DND-41 (cell line): ENCODE results near the gene TEX54.

Experiments
- ATAC-seq: fragments of 200-7000 bp; cut with Tn5 transposase; 3 replicates; pipeline ENCODE4 v1.9.1; 2021; ENCODE audit warnings: low read depth; ENCODE audit not compliant: insufficient read depth
- DNase-seq: peaks from one replicate; pipeline ENCODE4 v3.0.0-alpha.2; 2020
- H2AFZ ChIP-seq: 2 replicates; pipeline ENCODE4 v1.6.0; 2012; ENCODE audit warnings: low read depth, low read length
- H3K27ac ChIP-seq: 2 replicates; pipeline ENCODE4 v1.5.1; 2012; ENCODE audit warnings: low read length, inconsistent platforms
- H3K27me3 ChIP-seq: fragments of 200-600 bp; sonication (generic); 2 replicates; pipeline ENCODE4 v1.6.0; 2012; ENCODE audit warnings: low read length, mild to moderate bottlenecking, inconsistent platforms; ENCODE audit not compliant: insufficient read depth, poor library complexity
- H3K36me3 ChIP-seq: 2 replicates; pipeline ENCODE4 v1.5.1; 2012; ENCODE audit warnings: low read length, inconsistent platforms; ENCODE audit not compliant: insufficient read depth
- H3K4me1 ChIP-seq: 2 replicates; pipeline ENCODE4 v1.5.1; 2012; ENCODE audit warnings: mild to moderate bottlenecking, low read length; ENCODE audit not compliant: insufficient read depth
- H3K4me2 ChIP-seq: 2 replicates; pipeline ENCODE4 v1.6.0; 2012; ENCODE audit warnings: mild to moderate bottlenecking, moderate library complexity, low read length, inconsistent platforms; ENCODE audit not compliant: insufficient read depth
- H3K4me3 ChIP-seq, 2 experiments: fragments of 200-600 bp in 1 of 2; shearing (Covaris generic) in 1 of 2; 2 replicates each; pipeline ENCODE4 v1.5.1; 2012 to 2016; ENCODE audit warnings: inconsistent platforms in 2 of 2, low read length in 2 of 2, mild to moderate bottlenecking in 2 of 2, low read depth in 1 of 2, moderate library complexity in 1 of 2
- H3K79me2 ChIP-seq: 2 replicates; pipeline ENCODE4 v1.6.0; 2012; ENCODE audit warnings: low read length, inconsistent platforms; ENCODE audit not compliant: insufficient read depth
- H3K9ac ChIP-seq: 2 replicates; pipeline ENCODE4 v1.6.0; 2012; ENCODE audit warnings: low read depth, mild to moderate bottlenecking, inconsistent platforms, low read length, moderate library complexity
- H3K9me3 ChIP-seq: 2 replicates; pipeline ENCODE4 v1.5.1; 2012; ENCODE audit warnings: low read length, moderate library complexity, mild to moderate bottlenecking, inconsistent platforms; ENCODE audit not compliant: insufficient read depth, severe bottlenecking
- H4K20me1 ChIP-seq: 2 replicates; pipeline ENCODE4 v1.6.0; 2012; ENCODE audit warnings: low read length; ENCODE audit not compliant: insufficient read depth
- CTCF ChIP-seq: IDR thresholded peaks from 2 replicates; pipeline ENCODE4 v1.5.1; 2012; ENCODE audit warnings: borderline replicate concordance, low read length, moderate library complexity, mild to moderate bottlenecking; ENCODE audit not compliant: poor library complexity, severe bottlenecking; ENCODE audit errors: extremely low read depth
- EZH2 ChIP-seq: IDR thresholded peaks from 3 replicates; pipeline ENCODE4 v1.6.1; 2012; ENCODE audit warnings: borderline replicate concordance, low read depth, mild to moderate bottlenecking, moderate library complexity, low read length, inconsistent platforms; ENCODE audit not compliant: severe bottlenecking

The TEX54 gene

GRCh38 chr11:62787005-62787759, 45.5 kb downstream of the TEX54 start, which contains the start of gene TMEM179B:
Gene TMEM179B, plus strand, starts transcription at chr11:62787402. Its CDS starts 30 bp downstream, at chr11:62787432.
- TF ChIP-seq CTCF (peak; percentile 72), EZH2 (no peak)
- Histone ChIP-seq H3K4me1 (peaks cover 50% of the 10 kb centered on the region), H3K36me3 (peaks cover 56% of the 10 kb centered on the region), H3K27ac (peak within 1 kb of the TSS; percentile 86), H4K20me1 (no peaks in the 10 kb centered on the region), H3K79me2 (peaks cover 57% of the 10 kb centered on the region), H3K4me3 (peak within 1 kb of the TSS; percentile 88 to 93), H3K4me2 (peak within 1 kb of the TSS; percentile 92), H3K9me3 (no peaks in the 10 kb centered on the region), H3K27me3 (no peaks in the 10 kb centered on the region), H2AFZ (peak within 1 kb of the TSS; percentile 83), H3K9ac (peak within 1 kb of the TSS; percentile 83)
- DNase-seq (peak; percentile 98), ATAC-seq (peak; percentile 72)

GRCh38 chr11:62786318-62787004, 46.2 kb downstream of the TEX54 start:
- Histone ChIP-seq H3K36me3 (peaks cover 57% of the 10 kb centered on the region), H3K79me2 (peaks cover 51% of the 10 kb centered on the region), H3K27me3 (no peaks in the 10 kb centered on the region), H3K9me3 (no peaks in the 10 kb centered on the region), H3K4me2 (peak overlapping the region; percentile 92), H3K9ac (peak overlapping the region; percentile 83), H4K20me1 (no peaks in the 10 kb centered on the region), H3K4me1 (peaks cover 47% of the 10 kb centered on the region), H3K27ac (peak overlapping the region; percentile 86), H3K4me3 (peak overlapping the region; percentile 88 to 93; a peak in 3 of 4 replicates), H2AFZ (peak overlapping the region; percentile 83)
- ATAC-seq (peak; percentile 73), DNase-seq (peak; percentile 85)
- no peak for TF ChIP-seq EZH2
- TF ChIP-seq CTCF: peak; percentile 96

- Histone ChIP-seq H3K79me2 (peaks cover 16% of the 10 kb centered on the region), H3K36me3 (peaks cover 45% of the 10 kb centered on the region), H3K4me3 (no peak overlapping the region), H3K9me3 (no peaks in the 10 kb centered on the region), H3K27me3 (no peaks in the 10 kb centered on the region), H3K4me1 (peaks cover 13% of the 10 kb centered on the region), H4K20me1 (no peaks in the 10 kb centered on the region), H3K27ac (no peak overlapping the region), H2AFZ (no peak overlapping the region), H3K9ac (no peak overlapping the region), H3K4me2 (no peak overlapping the region)
- ATAC-seq (no peak), DNase-seq (no peak)
- no peak for TF ChIP-seq CTCF
- no peak for TF ChIP-seq EZH2
Measured at GRCh38 chr11:62782753-62783152, 49.9 kb downstream of the TEX54 start.
